Measurements from ENCODE around the gene CALD1.

- TF ChIP-seq CTCF (IDR thresholded peaks at IDR 0.05), result no peak
- TF ChIP-seq ZFX (IDR thresholded peaks at IDR 0.05; ENCODE audit: borderline replicate concordance), result no peak
Observed at GRCh38 chr7:134851141-134851540, 71.7 kb downstream of the CALD1 start.
